ENCODE results near the gene IPO5.

DNA sequence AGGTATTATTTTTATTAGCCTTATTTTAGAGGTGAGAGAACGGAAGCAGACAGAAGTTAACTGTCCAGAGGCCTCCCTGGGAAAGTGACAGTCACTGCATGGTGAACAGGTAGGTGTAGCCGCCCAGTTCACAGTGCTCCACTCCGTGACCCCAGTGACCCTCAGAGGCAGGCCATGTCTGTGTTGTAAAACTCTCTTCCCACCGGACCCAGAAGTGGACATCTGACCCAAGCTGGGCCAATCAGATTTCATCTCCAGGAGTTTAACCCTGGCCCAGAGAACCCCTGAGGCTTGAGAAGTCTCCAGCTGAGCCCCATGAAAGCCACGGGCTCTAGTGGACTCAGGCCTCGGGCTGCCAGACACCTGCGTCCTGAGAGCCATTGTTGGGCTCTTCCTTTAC, 105.8 kb downstream of the IPO5 start:
- no peak for TF ChIP-seq EZH2 (IDR thresholded peaks at IDR 0.05; ENCODE audit: borderline replicate concordance, low read length)
- TF ChIP-seq, protein P1, sequence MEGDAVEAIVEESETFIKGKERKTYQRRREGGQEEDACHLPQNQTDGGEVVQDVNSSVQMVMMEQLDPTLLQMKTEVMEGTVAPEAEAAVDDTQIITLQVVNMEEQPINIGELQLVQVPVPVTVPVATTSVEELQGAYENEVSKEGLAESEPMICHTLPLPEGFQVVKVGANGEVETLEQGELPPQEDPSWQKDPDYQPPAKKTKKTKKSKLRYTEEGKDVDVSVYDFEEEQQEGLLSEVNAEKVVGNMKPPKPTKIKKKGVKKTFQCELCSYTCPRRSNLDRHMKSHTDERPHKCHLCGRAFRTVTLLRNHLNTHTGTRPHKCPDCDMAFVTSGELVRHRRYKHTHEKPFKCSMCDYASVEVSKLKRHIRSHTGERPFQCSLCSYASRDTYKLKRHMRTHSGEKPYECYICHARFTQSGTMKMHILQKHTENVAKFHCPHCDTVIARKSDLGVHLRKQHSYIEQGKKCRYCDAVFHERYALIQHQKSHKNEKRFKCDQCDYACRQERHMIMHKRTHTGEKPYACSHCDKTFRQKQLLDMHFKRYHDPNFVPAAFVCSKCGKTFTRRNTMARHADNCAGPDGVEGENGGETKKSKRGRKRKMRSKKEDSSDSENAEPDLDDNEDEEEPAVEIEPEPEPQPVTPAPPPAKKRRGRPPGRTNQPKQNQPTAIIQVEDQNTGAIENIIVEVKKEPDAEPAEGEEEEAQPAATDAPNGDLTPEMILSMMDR (IDR thresholded peaks at IDR 0.05; ENCODE audit: low read length) = no peak
